ENCODE measurements around the gene PNN. TPM values are rescaled to one million over a fixed set of nuclear protein-coding genes. Genes with fewer than 3 reads are reported as not detected.
A peak's percentile ranks its signal among the peaks of the same experiment; 100 is the strongest.
"Not testable (repeated sequence)": the region's sequence is repeated elsewhere in the genome, so short reads cannot be mapped to it uniquely, and the experiment has no call there.

The PNN gene
- total and polyA plus RNA-seq, 2 donors (not counting 3 experiments of a cell fraction or from before 2014, with no cell fraction given), result 27.3 to 79.4 TPM

DNA sequence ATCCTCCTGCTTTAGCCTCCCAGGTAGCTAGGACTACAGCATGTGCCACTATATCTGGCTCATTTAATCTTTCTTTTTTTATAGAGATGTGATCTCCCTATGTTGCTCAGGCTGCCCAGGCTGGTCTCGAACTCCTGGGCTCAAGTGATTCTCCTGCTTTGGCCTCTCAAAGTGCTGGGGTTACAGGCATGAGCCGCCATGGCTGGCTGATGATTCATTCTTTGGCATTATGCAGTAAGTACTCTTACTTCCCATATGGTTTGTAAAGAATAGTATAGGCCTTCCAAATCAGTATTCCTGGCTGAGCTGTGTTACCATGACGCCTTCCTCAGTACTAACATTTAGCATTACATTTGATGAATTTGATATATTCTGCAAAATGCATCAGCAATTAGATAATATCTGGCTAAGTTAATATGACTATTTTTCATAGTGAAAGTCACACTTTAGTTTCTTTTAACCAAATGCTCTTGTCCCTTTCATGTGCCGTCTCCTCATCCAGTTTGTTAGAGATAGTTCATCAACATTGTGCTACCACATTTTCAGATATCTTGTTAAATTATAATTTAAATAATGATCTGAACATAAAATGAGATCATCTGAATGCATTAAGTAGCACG lies 55.5 kb downstream of the PNN start:
- Histone ChIP-seq H3K79me2 (ENCODE audit: control insufficient read depth, insufficient read depth, low read length) (no peaks in the 10 kb centered on the region), H2AFZ (ENCODE audit: low read depth, low read length) (no peak overlapping the region), H3K4me2 (ENCODE audit: insufficient read depth, low read length) (no peak overlapping the region), H4K20me1 (replicated peaks; ENCODE audit: control insufficient read depth, extremely low read depth, insufficient read depth, low read length) (no peaks in the 10 kb centered on the region), H3K4me1 (ENCODE audit: control insufficient read depth, extremely low read depth, insufficient read depth, low read length) (no peaks in the 10 kb centered on the region), H3K36me3 (ENCODE audit: control insufficient read depth in 2 of 2, extremely low read depth in 1 of 2, insufficient read depth in 2 of 2, low read length in 2 of 2) (no peaks in the 10 kb centered on the region), H3K9me3 (replicated peaks; ENCODE audit: control insufficient read depth, insufficient read depth, low read length) (no peaks in the 10 kb centered on the region), H3K27me3 (ENCODE audit: control insufficient read depth in 2 of 2, insufficient read depth in 2 of 2, low read length in 2 of 2) (no peaks in the 10 kb centered on the region), H3K4me3 (replicated peaks in 1 of 3; ENCODE audit: insufficient read depth in 1 of 3, low read depth in 1 of 3, low read length in 3 of 3) (no peak overlapping the region), H3K27ac (ENCODE audit: insufficient read depth, low read depth, low read length) (no peak overlapping the region), H3K9ac (replicated peaks; ENCODE audit: extremely low read depth, insufficient read depth, low read length) (no peak overlapping the region), H3K9me1 (replicated peaks; ENCODE audit: control insufficient read depth, extremely low read depth, insufficient read depth, low read length) (no peaks in the 10 kb centered on the region)
- intact Hi-C loops (cut with micrococcal nuclease), result loop anchor here (1.0 to 2.0 kb wide), 2 partner anchors 138 to 196 kb away; no protein-coding TSS in a partner anchor
- TF ChIP-seq MAX (IDR thresholded peaks at IDR 0.05; ENCODE audit: insufficient read depth, insufficient read length) (no peak), GATA2 (IDR thresholded peaks at IDR 0.05; ENCODE audit: insufficient read depth, insufficient read length, low read depth, low read length) (no peak), MYC (IDR thresholded peaks at IDR 0.05; ENCODE audit: low read depth, low read length) (no peak)
- BruUV-seq (replicated peaks), result no TSS peak
- FAIRE-seq, result no peak
- POLR2A ChIA-PET, result no interaction called here
- dilution Hi-C loops (cut with MboI; ENCODE audit: extremely low pct_ligation_motif_present, low sequenced_read_pairs), result no loop called here
- CTCF ChIA-PET, result no interaction called here
- DNase-seq (ENCODE audit: low read depth, low spot score), result no peak

DNA sequence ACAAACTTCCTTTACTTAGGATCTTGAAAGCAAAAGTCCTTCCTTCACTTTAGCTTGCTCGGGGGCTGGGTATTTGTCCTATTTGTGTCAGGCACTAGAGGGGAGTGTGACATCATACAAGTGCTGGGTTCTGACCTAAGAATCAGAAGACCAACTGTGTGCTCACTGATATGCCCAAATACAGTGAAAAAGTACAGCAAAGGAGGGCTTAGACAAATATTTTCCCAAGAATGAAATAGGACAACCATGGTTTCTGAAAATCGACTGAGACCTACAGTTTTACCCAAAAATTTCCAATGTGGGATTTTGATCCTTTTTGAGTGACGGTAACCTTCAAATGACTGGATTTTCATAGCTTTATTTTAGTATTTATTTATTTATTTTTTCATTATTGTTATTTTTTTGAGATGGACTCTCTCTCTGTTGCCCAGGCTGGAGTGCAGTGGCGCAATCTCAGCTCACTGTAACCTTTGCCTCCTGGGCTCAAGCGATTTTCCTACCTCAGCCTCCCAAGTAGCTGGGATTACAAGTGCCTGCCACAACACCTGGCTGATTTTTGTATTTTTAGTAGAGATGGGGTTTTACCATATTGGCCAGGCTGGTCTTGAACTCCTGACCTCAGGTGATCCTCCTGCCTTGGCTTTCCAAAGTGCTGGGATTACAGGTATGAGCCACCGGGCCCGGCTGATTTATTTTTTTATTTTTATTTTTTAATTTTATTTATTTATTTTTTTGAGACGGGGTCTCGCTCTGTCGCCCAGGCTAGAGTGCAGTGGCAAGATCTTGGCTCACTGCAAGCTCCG lies 56.9 kb downstream of the PNN start:
- H3K27ac ChIP-seq (ENCODE audit: insufficient read depth, low read depth, low read length); H3K4me3 ChIP-seq (replicated peaks in 1 of 3; ENCODE audit: insufficient read depth in 1 of 3, low read depth in 1 of 3, low read length in 3 of 3); H4K20me1 ChIP-seq (replicated peaks; ENCODE audit: control insufficient read depth, extremely low read depth, insufficient read depth, low read length); H3K9ac ChIP-seq (replicated peaks; ENCODE audit: extremely low read depth, insufficient read depth, low read length); H3K79me2 ChIP-seq (ENCODE audit: control insufficient read depth, insufficient read depth, low read length); H3K9me3 ChIP-seq (replicated peaks; ENCODE audit: control insufficient read depth, insufficient read depth, low read length); H3K4me2 ChIP-seq (ENCODE audit: insufficient read depth, low read length); H3K9me1 ChIP-seq (replicated peaks; ENCODE audit: control insufficient read depth, extremely low read depth, insufficient read depth, low read length); H3K4me1 ChIP-seq (ENCODE audit: control insufficient read depth, extremely low read depth, insufficient read depth, low read length); POLR2A ChIA-PET; H3K36me3 ChIP-seq (ENCODE audit: control insufficient read depth in 2 of 2, extremely low read depth in 1 of 2, insufficient read depth in 2 of 2, low read length in 2 of 2); H3K27me3 ChIP-seq (ENCODE audit: control insufficient read depth in 2 of 2, insufficient read depth in 2 of 2, low read length in 2 of 2); dilution Hi-C loops (cut with MboI; ENCODE audit: extremely low pct_ligation_motif_present, low sequenced_read_pairs); BruUV-seq (replicated peaks); H2AFZ ChIP-seq (ENCODE audit: low read depth, low read length): not testable (repeated sequence)
- FAIRE-seq, result peak; percentile 54
- TF ChIP-seq CTCF (IDR thresholded peaks at IDR 0.05; ENCODE audit: extremely low read depth in 1 of 2, insufficient read depth in 1 of 2, low read depth in 1 of 2, low read length in 2 of 2), result peak; percentile 5 to 27
- intact Hi-C loops (cut with micrococcal nuclease), result loop anchor here (1.0 to 2.0 kb wide), 2 partner anchors 136 to 195 kb away; no protein-coding TSS in a partner anchor
- DNase-seq (ENCODE audit: low read depth, low spot score), result peak; percentile 32
- CTCF ChIA-PET, result interaction anchor here (0.6 to 2.1 kb wide), 12 partner anchors 10 to 194 kb away, joined by 3 to 19 read pairs (median 4); no protein-coding TSS in a partner anchor
